ENCODE results near the gene RANBP9. TPM values are rescaled to one million over a fixed set of nuclear protein-coding genes. Genes with fewer than 3 reads are reported as not detected.
A peak's percentile ranks its signal among the peaks of the same experiment; 100 is the strongest.

RANBP9 gene
- total and polyA plus RNA-seq, 2 of the 13 experiments (the other 11 are each of a cell fraction or from before 2014, with no cell fraction given) = 26.6 to 30.6 TPM

DNA sequence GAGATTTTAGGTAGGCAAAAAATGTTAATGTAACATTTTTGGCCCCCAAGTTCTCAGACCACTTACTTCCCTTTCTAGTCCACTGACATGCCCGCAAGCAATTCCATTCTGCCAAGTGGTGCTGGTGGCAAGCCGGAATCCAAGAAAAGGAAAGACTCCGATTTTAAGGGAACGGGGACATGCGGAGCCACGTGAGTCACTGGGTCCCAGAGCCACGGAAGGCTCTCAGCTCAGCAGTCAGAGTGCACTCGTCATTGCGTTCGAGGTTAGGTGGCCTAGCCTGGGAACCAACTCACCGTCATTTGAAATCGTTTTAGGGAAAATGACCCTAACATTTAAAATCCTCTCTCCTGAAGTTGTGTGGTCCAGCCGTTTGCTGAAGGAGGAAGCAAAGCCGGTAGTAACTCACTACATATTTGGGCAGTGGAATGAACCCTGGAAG lies 137.9 kb downstream of the RANBP9 start (continued):
- TF ChIP-seq, protein P1, sequence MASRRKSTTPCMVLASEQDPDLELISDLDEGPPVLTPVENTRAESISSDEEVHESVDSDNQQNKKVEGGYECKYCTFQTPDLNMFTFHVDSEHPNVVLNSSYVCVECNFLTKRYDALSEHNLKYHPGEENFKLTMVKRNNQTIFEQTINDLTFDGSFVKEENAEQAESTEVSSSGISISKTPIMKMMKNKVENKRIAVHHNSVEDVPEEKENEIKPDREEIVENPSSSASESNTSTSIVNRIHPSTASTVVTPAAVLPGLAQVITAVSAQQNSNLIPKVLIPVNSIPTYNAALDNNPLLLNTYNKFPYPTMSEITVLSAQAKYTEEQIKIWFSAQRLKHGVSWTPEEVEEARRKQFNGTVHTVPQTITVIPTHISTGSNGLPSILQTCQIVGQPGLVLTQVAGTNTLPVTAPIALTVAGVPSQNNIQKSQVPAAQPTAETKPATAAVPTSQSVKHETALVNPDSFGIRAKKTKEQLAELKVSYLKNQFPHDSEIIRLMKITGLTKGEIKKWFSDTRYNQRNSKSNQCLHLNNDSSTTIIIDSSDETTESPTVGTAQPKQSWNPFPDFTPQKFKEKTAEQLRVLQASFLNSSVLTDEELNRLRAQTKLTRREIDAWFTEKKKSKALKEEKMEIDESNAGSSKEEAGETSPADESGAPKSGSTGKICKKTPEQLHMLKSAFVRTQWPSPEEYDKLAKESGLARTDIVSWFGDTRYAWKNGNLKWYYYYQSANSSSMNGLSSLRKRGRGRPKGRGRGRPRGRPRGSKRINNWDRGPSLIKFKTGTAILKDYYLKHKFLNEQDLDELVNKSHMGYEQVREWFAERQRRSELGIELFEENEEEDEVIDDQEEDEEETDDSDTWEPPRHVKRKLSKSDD (CRISPR knock-in tag; IDR thresholded peaks at IDR 0.05; ENCODE audit: low read depth) = no peak
- TF ChIP-seq, protein P2, sequence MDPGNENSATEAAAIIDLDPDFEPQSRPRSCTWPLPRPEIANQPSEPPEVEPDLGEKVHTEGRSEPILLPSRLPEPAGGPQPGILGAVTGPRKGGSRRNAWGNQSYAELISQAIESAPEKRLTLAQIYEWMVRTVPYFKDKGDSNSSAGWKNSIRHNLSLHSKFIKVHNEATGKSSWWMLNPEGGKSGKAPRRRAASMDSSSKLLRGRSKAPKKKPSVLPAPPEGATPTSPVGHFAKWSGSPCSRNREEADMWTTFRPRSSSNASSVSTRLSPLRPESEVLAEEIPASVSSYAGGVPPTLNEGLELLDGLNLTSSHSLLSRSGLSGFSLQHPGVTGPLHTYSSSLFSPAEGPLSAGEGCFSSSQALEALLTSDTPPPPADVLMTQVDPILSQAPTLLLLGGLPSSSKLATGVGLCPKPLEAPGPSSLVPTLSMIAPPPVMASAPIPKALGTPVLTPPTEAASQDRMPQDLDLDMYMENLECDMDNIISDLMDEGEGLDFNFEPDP (CRISPR knock-in tag; conservative IDR thresholded peaks at IDR 0.05) = peak; percentile 95; the same call in 1 of the 2 replicates
- TF ChIP-seq MED1 (CRISPR knock-in tag; IDR thresholded peaks at IDR 0.05) (peak; percentile 24; the same call in 1 of the 2 replicates), MBD4 (IDR thresholded peaks at IDR 0.05; ENCODE audit: borderline replicate concordance, low read length) (no peak), ZNF251 (CRISPR knock-in tag; IDR thresholded peaks at IDR 0.05) (no peak), ZNF430 (CRISPR knock-in tag; IDR thresholded peaks at IDR 0.05) (peak; percentile 41; the same call in 1 of the 2 replicates)
- TF ChIP-seq, protein P3, sequence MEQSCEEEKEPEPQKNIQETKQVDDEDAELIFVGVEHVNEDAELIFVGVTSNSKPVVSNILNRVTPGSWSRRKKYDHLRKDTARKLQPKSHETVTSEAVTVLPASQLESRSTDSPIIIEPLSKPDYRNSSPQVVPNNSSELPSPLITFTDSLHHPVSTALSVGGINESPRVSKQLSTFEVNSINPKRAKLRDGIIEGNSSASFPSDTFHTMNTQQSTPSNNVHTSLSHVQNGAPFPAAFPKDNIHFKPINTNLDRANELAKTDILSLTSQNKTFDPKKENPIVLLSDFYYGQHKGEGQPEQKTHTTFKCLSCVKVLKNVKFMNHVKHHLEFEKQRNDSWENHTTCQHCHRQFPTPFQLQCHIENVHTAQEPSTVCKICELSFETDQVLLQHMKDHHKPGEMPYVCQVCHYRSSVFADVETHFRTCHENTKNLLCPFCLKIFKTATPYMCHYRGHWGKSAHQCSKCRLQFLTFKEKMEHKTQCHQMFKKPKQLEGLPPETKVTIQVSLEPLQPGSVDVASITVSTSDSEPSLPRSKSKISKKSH (CRISPR knock-in tag; IDR thresholded peaks at IDR 0.05; ENCODE audit: borderline replicate concordance) = peak; percentile 70; the same call in 1 of the 2 replicates
- TF ChIP-seq, protein P4, sequence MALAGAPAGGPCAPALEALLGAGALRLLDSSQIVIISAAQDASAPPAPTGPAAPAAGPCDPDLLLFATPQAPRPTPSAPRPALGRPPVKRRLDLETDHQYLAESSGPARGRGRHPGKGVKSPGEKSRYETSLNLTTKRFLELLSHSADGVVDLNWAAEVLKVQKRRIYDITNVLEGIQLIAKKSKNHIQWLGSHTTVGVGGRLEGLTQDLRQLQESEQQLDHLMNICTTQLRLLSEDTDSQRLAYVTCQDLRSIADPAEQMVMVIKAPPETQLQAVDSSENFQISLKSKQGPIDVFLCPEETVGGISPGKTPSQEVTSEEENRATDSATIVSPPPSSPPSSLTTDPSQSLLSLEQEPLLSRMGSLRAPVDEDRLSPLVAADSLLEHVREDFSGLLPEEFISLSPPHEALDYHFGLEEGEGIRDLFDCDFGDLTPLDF (CRISPR knock-in tag; IDR thresholded peaks at IDR 0.05) = no peak
- TF ChIP-seq, protein P5, sequence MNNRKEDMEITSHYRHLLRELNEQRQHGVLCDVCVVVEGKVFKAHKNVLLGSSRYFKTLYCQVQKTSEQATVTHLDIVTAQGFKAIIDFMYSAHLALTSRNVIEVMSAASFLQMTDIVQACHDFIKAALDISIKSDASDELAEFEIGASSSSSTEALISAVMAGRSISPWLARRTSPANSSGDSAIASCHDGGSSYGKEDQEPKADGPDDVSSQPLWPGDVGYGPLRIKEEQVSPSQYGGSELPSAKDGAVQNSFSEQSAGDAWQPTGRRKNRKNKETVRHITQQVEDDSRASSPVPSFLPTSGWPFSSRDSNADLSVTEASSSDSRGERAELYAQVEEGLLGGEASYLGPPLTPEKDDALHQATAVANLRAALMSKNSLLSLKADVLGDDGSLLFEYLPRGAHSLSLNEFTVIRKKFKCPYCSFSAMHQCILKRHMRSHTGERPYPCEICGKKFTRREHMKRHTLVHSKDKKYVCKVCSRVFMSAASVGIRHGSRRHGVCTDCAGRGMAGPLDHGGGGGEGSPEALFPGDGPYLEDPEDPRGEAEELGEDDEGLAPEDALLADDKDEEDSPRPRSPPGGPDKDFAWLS (CRISPR knock-in tag; IDR thresholded peaks at IDR 0.05; ENCODE audit: borderline replicate concordance) = no peak
